ENCODE results near the gene STXBP1. TPM values are rescaled to one million over a fixed set of nuclear protein-coding genes. Genes with fewer than 3 reads are reported as not detected.

The STXBP1 gene
- 26.5 and 31.1 TPM in 2 replicates for total RNA-seq

- Mint-ChIP-seq H3K9me3 (no peaks in the 10 kb centered on the region), H3K27me3 (peaks cover 46% of the 10 kb centered on the region), H3K4me1 (peaks cover 27% of the 10 kb centered on the region), H3K36me3 (ENCODE audit: low read depth) (peaks cover 2% of the 10 kb centered on the region), H3K4me3 (peak within 1 kb of the TSS; percentile 85), H3K27ac (peak within 1 kb of the TSS; percentile 76)
- peak; percentile 98 for DNase-seq
- intact Hi-C loops (cut with micrococcal nuclease): loop anchor here (5.0 to 10.0 kb wide), 4 partner anchors 105 to 305 kb away; partner anchors contain the start of genes PTRH1, ST6GALNAC4 and TTC16
Measured at GRCh38 chr9:127611899-127612790, at the start of gene STXBP1. STXBP1 (plus strand) TSS chr9:127612277; CDS start chr9:127612404, 127 bp downstream.

GRCh38 chr9:127562279-127562796, 49.7 kb upstream of the STXBP1 start:
- Mint-ChIP-seq H3K36me3 (ENCODE audit: low read depth) (peaks cover 24% of the 10 kb centered on the region), H3K27ac (peak overlapping the region; percentile 66), H3K9me3 (no peaks in the 10 kb centered on the region), H3K4me3 (peak overlapping the region; percentile 20), H3K27me3 (no peaks in the 10 kb centered on the region), H3K4me1 (peaks cover 53% of the 10 kb centered on the region)
- no peak for DNase-seq
- intact Hi-C loops (cut with micrococcal nuclease): no loop called here

GRCh38 chr9:127562841-127563401, 49.2 kb upstream of the STXBP1 start:
- DNase-seq: no peak
- Mint-ChIP-seq H3K27ac (no peak overlapping the region), H3K4me3 (no peak overlapping the region), H3K27me3 (no peaks in the 10 kb centered on the region), H3K4me1 (peaks cover 54% of the 10 kb centered on the region), H3K36me3 (ENCODE audit: low read depth) (peaks cover 24% of the 10 kb centered on the region), H3K9me3 (no peaks in the 10 kb centered on the region)
- intact Hi-C loops (cut with micrococcal nuclease): no loop called here

GRCh38 chr9:127563579-127563978, 48.5 kb upstream of the STXBP1 start:
- Mint-ChIP-seq H3K36me3 (ENCODE audit: low read depth) (peaks cover 23% of the 10 kb centered on the region), H3K4me1 (peaks cover 49% of the 10 kb centered on the region), H3K4me3 (no peak overlapping the region), H3K27ac (peak overlapping the region; percentile 29), H3K27me3 (no peaks in the 10 kb centered on the region), H3K9me3 (no peaks in the 10 kb centered on the region)
- intact Hi-C loops (cut with micrococcal nuclease): no loop called here
- DNase-seq: no peak

- intact Hi-C loops (cut with micrococcal nuclease): no loop called here
Measured at GRCh38 chr9:127565231-127565630, 46.8 kb upstream of the STXBP1 start.

GRCh38 chr9:127566351-127567001, 45.6 kb upstream of the STXBP1 start:
- Mint-ChIP-seq H3K9me3 (no peaks in the 10 kb centered on the region), H3K4me1 (peaks cover 42% of the 10 kb centered on the region), H3K36me3 (ENCODE audit: low read depth) (peaks cover 15% of the 10 kb centered on the region), H3K27me3 (no peaks in the 10 kb centered on the region), H3K4me3 (peak overlapping the region; percentile 81), H3K27ac (no peak overlapping the region)
- DNase-seq: no peak
- intact Hi-C loops (cut with micrococcal nuclease): no loop called here

More at GRCh38 chr9:127565231-127565630, 46.8 kb upstream of the STXBP1 start:
- no peak for DNase-seq
- H3K4me1 Mint-ChIP-seq: peaks cover 47% of the 10 kb centered on the region
- H3K27ac Mint-ChIP-seq: no peak overlapping the region
- H3K9me3 Mint-ChIP-seq: no peaks in the 10 kb centered on the region
- H3K36me3 Mint-ChIP-seq (ENCODE audit: low read depth): peaks cover 19% of the 10 kb centered on the region
- no peak overlapping the region for H3K4me3 Mint-ChIP-seq
- H3K27me3 Mint-ChIP-seq: no peaks in the 10 kb centered on the region

- Mint-ChIP-seq H3K36me3 (ENCODE audit: low read depth) (peaks cover 9% of the 10 kb centered on the region), H3K9me3 (no peaks in the 10 kb centered on the region), H3K4me3 (peak overlapping the region; percentile 81), H3K27me3 (no peaks in the 10 kb centered on the region), H3K27ac (no peak overlapping the region), H3K4me1 (peaks cover 38% of the 10 kb centered on the region)
- no peak for DNase-seq
- intact Hi-C loops (cut with micrococcal nuclease): no loop called here
Measured at GRCh38 chr9:127567035-127567729, 44.9 kb upstream of the STXBP1 start.

GRCh38 chr9:127567730-127568617, 44.1 kb upstream of the STXBP1 start:
- intact Hi-C loops (cut with micrococcal nuclease): loop anchor here (2.0 kb wide), 1 partner anchor 41 kb away; no protein-coding TSS in a partner anchor
- H3K4me1 Mint-ChIP-seq: peaks cover 37% of the 10 kb centered on the region
- peak overlapping the region; percentile 81 for H3K4me3 Mint-ChIP-seq

GRCh38 chr9:127568618-127568970, 43.5 kb upstream of the STXBP1 start:
- Mint-ChIP-seq H3K27ac (no peak overlapping the region), H3K36me3 (ENCODE audit: low read depth) (peaks cover 5% of the 10 kb centered on the region), H3K9me3 (no peaks in the 10 kb centered on the region), H3K4me3 (peak overlapping the region; percentile 81), H3K27me3 (no peaks in the 10 kb centered on the region), H3K4me1 (peaks cover 36% of the 10 kb centered on the region)
- intact Hi-C loops (cut with micrococcal nuclease): loop anchor here (2.0 kb wide), 1 partner anchor 40 kb away; no protein-coding TSS in a partner anchor
- no peak for DNase-seq

More at GRCh38 chr9:127567730-127568617, 44.1 kb upstream of the STXBP1 start:
- H3K27ac Mint-ChIP-seq: no peak overlapping the region
- peak; percentile 73 for DNase-seq
- no peaks in the 10 kb centered on the region for H3K9me3 Mint-ChIP-seq
- no peaks in the 10 kb centered on the region for H3K27me3 Mint-ChIP-seq
- peaks cover 7% of the 10 kb centered on the region for H3K36me3 Mint-ChIP-seq (ENCODE audit: low read depth)

GRCh38 chr9:127568971-127569885, 42.8 kb upstream of the STXBP1 start:
- DNase-seq: peak; percentile 94
- intact Hi-C loops (cut with micrococcal nuclease): loop anchor here (2.0 kb wide), 1 partner anchor 40 kb away; no protein-coding TSS in a partner anchor
- Mint-ChIP-seq H3K4me3 (peak overlapping the region; percentile 89), H3K36me3 (ENCODE audit: low read depth) (peaks cover 5% of the 10 kb centered on the region), H3K4me1 (peaks cover 41% of the 10 kb centered on the region), H3K27me3 (no peaks in the 10 kb centered on the region), H3K9me3 (no peaks in the 10 kb centered on the region), H3K27ac (peak overlapping the region; percentile 91)

GRCh38 chr9:127569886-127570401, 42.1 kb upstream of the STXBP1 start:
- peaks cover 2% of the 10 kb centered on the region for H3K36me3 Mint-ChIP-seq (ENCODE audit: low read depth)
- peak overlapping the region; percentile 91 for H3K27ac Mint-ChIP-seq
- intact Hi-C loops (cut with micrococcal nuclease): loop anchor here (2.0 kb wide), 1 partner anchor 39 kb away; no protein-coding TSS in a partner anchor
- H3K4me3 Mint-ChIP-seq: peak overlapping the region; percentile 89
- no peak for DNase-seq
- no peaks in the 10 kb centered on the region for H3K9me3 Mint-ChIP-seq
- no peaks in the 10 kb centered on the region for H3K27me3 Mint-ChIP-seq
- peaks cover 48% of the 10 kb centered on the region for H3K4me1 Mint-ChIP-seq
